ENCODE data around the gene MACROD2.
A peak's percentile ranks its signal among the peaks of the same experiment; 100 is the strongest.

MACROD2 gene

DNA sequence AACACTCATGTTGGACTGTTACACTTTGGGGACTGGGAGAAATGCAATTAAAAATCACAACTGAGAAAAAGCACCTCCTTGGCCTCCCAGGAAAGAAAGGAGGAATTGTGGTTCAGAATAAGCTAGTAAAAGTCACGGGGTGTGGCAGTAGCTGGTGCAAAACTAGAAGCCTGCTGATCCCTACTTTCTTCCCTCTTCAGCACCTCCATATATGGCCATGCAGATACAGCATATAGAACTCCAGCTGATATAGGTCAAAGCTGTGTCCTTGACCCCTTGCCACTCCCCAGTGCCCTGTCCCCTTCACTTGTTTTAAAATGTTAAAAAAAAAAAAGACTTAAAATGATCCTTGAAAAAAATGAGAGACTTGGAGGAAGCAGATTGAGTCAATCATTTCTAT lies 347.6 kb downstream of the MACROD2 start:
- DNase-seq: no peak

DNA sequence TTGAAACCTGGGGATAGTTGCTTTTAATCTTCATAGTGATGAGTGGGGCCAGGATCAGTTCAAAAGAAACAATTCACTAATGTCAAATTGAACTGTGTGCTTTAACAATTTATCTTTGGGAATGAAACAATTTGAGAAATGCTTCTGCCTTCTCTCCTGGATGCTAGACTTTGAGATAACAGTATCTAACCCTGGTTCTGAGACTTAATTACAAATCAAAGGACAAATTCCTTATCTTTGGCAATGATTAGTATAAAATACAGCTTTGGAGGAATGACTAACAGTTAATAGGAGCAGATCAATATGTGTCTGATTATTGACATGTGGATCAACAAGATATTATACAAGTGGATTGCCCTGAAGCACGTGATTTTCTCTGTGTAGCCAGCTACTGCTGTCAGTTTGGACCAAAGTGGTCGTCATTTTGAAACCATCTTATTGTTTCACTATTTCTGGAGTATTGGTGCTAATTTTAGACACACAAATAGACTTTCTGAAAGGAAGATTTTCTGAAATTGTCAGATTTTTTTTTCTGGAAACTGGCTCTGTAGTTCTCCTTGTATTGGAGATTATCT lies 348.3 kb downstream of the MACROD2 start:
- no peak for DNase-seq

DNA sequence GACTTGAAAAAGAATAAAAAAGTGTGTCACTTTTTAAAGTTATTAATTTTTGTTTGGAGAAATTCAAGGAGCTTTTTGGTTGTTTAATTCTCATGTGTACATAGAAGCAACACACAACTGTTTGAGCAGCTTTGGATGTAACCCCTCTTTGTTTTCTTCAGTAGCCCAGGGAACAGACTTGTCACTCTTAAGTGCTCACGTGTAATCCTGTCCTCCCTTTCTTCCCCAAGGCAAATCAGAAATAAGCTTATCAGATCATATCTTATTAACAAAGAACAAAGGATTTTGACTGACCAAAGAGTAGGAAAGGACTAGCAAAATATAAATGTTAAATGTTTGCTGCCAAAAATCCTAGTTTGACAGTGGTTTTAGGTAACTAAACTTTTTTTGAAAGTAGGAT lies 349.4 kb downstream of the MACROD2 start:
- no peak for DNase-seq

GRCh38 chr20:14355791-14356190 lies 360.5 kb downstream of the MACROD2 start:
- no peak for DNase-seq

DNA sequence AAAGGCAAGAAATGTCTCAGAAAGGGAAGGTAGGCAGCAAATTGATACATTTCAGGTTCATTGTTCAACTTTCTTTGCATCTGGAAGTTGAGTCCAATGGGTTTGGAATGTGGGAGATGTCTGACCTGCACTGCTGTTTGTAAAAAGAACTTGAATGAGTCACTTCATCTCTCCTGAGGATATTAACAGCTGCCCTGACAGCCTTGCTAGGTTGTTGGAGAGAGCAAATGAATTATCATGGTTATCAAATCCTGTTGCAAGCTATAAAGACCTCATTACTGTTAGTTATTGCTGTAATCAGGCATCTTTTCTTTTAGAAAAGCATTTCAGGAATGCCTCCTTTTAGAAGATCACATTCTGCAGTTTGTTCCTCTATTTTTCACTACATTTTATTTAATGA lies 365.1 kb downstream of the MACROD2 start:
- no peak for DNase-seq

- no peak for DNase-seq
Measured at GRCh38 chr20:14361509-14362345, 366.4 kb downstream of the MACROD2 start.

GRCh38 chr20:14374196-14374595 lies 378.9 kb downstream of the MACROD2 start:
- DNase-seq: no peak

- DNase-seq: peak; percentile 19
Measured at GRCh38 chr20:14375416-14375985, 380.2 kb downstream of the MACROD2 start.

- no peak for DNase-seq
Measured at GRCh38 chr20:14378326-14378725, 383.0 kb downstream of the MACROD2 start.

DNA sequence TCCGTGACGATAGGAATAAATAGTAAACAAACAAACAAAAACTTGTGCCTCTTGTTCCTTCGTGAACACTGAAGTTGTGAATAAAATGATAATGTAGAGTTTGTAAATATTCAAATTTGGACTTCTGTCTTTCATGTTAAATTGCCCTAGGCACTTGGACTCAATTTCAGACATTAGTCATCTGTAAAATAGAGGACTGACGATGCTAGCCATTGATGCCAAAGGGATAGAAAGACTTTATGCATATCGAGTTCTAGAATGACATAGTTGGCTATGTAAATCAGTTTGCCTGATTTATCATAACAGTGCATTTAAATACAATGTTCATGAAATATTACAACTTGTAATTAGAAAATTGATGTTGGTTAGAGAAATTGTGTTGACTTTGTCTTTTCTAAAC lies 388.0 kb downstream of the MACROD2 start:
- no peak for DNase-seq

GRCh38 chr20:14384416-14385175 lies 389.3 kb downstream of the MACROD2 start:
- no peak for DNase-seq

- no peak for DNase-seq
Measured at GRCh38 chr20:14385176-14385740, 389.9 kb downstream of the MACROD2 start.

- DNase-seq: no peak
Measured at GRCh38 chr20:14386726-14387125, 391.4 kb downstream of the MACROD2 start.

GRCh38 chr20:14401479-14402138 lies 406.3 kb downstream of the MACROD2 start:
- DNase-seq: peak; percentile 71

GRCh38 chr20:14404515-14404914 lies 409.2 kb downstream of the MACROD2 start:
- DNase-seq: no peak

DNA sequence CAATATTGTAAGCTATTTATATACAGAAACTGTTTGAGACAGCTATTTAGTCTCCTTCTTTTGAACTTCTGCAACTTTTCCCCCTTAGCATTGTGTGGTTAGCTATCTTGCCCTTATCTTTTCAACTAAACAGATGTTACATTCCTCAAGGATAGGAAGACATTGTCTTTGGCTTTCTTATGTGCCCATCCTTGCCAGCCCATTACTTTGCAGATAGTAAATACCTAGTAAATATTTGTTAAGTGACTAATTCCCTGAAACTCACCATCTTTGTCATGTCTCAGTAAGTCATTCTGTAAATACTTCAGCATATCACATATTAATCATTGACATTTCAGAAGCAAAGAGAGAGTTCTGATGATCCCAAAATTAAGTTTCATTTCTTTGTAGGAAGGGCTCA lies 411.2 kb downstream of the MACROD2 start:
- no peak for DNase-seq

- DNase-seq: no peak
Measured at GRCh38 chr20:14407336-14407735, 412.0 kb downstream of the MACROD2 start.

DNA sequence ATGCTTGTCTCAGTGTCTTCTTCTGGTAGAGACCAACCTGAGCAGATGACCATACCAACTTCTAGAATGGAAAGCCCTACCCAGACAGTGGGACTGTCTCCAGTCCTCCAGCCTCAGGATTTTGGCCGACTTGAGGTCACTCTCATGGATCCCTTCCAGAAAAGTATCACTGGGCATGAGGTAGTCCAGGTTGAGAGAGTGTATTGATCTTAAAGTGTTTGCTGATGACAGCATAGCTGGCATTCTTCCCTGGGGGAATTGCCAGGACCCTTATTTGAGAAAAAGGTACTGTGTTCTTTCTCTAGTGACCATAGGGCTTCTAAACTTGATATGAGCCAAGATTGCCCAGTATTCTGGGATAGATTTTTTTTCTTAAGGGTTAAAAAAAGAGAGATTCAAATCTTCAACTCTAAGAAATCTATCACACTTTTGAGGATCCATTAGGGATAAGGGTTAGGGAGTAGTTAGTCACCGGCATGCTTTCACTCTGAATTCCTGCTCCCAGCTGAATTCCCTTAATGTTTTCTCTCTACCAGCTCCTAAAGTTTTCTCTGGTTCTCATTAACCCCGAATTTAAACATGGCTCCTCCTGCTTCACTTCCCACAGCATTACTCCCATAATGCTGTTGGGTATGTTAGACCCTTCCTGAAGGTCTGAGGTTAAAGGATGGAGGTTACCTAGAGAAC lies 415.7 kb downstream of the MACROD2 start:
- DNase-seq: no peak

DNA sequence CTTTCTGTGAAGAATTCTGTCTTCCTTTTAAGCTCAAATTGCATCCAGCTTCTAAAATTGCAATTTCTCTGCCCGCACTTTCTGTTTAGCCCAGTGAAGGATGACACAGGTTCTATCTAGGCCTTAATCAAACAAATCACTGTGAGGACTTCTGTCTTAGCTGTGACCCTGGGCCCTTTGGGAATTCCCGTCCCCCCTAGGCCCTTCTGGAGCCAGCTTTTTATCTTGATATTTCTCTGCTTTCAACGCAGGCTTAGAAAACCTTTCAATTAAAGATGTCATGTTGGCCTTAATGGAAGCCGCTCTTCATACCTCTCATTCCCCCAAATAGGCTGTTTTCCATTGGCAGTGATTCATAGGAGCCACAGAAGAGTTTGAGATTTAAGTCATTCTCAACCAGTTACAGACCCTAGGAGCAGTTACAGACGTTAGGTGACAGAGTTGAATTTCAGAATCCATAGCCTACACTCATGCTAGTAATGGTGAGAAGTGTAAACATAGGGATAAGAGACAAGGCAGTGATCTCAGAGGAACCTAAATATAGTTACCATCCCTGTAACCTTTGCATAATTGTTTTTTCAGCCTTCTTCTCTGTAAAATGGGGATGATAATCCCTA lies 416.9 kb downstream of the MACROD2 start:
- peak; percentile 11 for DNase-seq

- DNase-seq: no peak
Measured at GRCh38 chr20:14413835-14414234, 418.5 kb downstream of the MACROD2 start.

GRCh38 chr20:14414560-14414959 lies 419.2 kb downstream of the MACROD2 start:
- DNase-seq: no peak

DNA sequence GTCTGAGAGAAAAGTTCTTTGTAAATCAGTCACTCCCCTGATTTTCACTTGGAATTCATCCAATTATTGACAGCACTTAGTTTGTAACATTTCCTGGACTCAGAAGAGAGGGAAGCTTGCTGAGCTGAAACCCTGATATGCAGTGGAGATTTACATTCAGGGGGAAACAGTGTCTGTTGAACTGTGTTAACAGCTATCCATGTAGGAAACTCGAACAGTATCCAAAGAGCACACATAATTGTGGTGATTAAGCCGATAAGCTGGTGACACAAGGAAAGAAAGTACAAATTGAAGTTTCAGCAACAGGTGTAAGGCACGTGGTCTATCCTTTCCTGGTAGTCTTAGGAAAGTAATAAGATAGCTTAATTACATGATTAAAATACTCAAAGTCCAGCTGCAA lies 420.2 kb downstream of the MACROD2 start:
- DNase-seq: no peak

All from SHP77 treated with DMSO at 0.1 percent for 48 hours (cell line).